ENCODE results near the gene CRTC3. TPM values are rescaled to one million over a fixed set of nuclear protein-coding genes. Genes with fewer than 3 reads are reported as not detected.
"Not testable (repeated sequence)": the region's sequence is repeated elsewhere in the genome, so short reads cannot be mapped to it uniquely, and the experiment has no call there.

The CRTC3 gene
- total RNA-seq, 2 donors from 2014 or later, result 26.4 to 32.5 TPM

GRCh38 chr15:90666135-90666909 is 136.6 kb downstream of the CRTC3 start:
- peaks cover 0 to 14% of the 10 kb centered on the region in 2 donors for H3K4me1 ChIP-seq
- no peaks in the 10 kb centered on the region for H3K36me3 ChIP-seq
- H3K4me3 ChIP-seq, result peak overlapping the region; percentile 78 to 79
- no peak for DNase-seq (ENCODE audit: low spot score)
- no peak for TF ChIP-seq CTCF (IDR thresholded peaks at IDR 0.05)
- H3K27ac ChIP-seq, result peak overlapping the region; percentile 94 to 96
- H3K9me3 ChIP-seq, result no peaks in the 10 kb centered on the region
- H3K27me3 ChIP-seq, result no peaks in the 10 kb centered on the region

- no peak overlapping the region for H3K4me3 ChIP-seq
- H3K4me1 ChIP-seq, result peaks cover 0 to 14% of the 10 kb centered on the region in 2 donors
- no peaks in the 10 kb centered on the region for H3K27me3 ChIP-seq
- no peak for DNase-seq (ENCODE audit: low spot score)
- TF ChIP-seq CTCF (IDR thresholded peaks at IDR 0.05), result no peak
- H3K9me3 ChIP-seq, result no peaks in the 10 kb centered on the region
- H3K27ac ChIP-seq, result no peak overlapping the region
- H3K36me3 ChIP-seq, result no peaks in the 10 kb centered on the region
Measured at GRCh38 chr15:90667073-90667754, 137.5 kb downstream of the CRTC3 start.

GRCh38 chr15:90667755-90668345 is 138.1 kb downstream of the CRTC3 start:
- H3K36me3 ChIP-seq; H3K27me3 ChIP-seq; H3K9me3 ChIP-seq; H3K4me3 ChIP-seq; H3K27ac ChIP-seq; DNase-seq (ENCODE audit: low spot score): not testable (repeated sequence)
- peaks cover 0 to 14% of the 10 kb centered on the region in 2 donors for H3K4me1 ChIP-seq

DNA sequence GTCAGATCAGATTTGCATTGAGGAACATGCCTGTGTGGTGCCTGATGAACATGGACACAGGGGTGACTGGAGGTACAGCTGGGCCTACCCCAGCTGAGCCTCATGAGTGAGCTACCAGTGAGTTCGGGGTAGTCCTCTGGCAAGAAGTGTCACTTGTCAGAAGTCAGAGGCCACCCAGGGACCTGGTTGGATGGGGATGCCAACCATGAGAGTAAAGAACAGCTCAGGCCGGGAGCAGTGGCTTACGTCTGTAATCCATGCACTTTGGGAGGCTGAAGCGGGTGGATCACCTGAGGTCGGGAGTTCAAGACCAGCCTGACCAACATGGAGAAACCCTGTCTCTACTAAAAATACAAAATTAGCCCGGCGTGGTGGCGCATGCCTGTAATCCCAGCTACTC is 140.9 kb downstream of the CRTC3 start:
- not testable (repeated sequence) for H3K4me1 ChIP-seq; H3K27me3 ChIP-seq; DNase-seq (ENCODE audit: low spot score); H3K36me3 ChIP-seq; H3K4me3 ChIP-seq; H3K9me3 ChIP-seq; H3K27ac ChIP-seq

- Histone ChIP-seq H3K27me3 (no peaks in the 10 kb centered on the region), H3K4me3 (no peak overlapping the region), H3K36me3 (no peaks in the 10 kb centered on the region), H3K9me3 (no peaks in the 10 kb centered on the region), H3K4me1 (peaks cover 0 to under 1% of the 10 kb centered on the region in 2 donors), H3K27ac (no peak overlapping the region)
- no peak for TF ChIP-seq CTCF (IDR thresholded peaks at IDR 0.05)
- no peak for DNase-seq (ENCODE audit: low spot score)
Measured at GRCh38 chr15:90671216-90671615, 141.5 kb downstream of the CRTC3 start.

DNA sequence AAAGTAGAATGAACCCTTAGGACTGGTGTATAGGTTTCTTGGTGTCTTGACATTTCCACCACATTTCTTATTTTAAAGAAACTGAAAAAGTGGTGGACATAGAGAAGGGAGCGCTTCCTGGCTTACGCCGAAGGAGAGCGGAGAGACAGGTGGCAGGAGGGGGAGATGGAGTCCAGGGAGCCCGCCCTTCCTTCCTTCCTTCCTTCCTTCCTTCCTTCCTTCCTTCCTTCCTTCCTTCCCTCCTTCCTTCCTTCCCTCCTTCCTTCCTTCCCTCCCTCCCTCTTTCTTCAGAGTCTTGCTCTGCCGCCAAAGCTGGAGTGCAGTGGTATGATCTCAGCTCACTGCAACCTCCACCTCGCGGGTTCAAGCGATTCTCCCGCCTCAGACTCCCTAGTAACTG is 143.6 kb downstream of the CRTC3 start:
- not testable (repeated sequence) for H3K27ac ChIP-seq; DNase-seq (ENCODE audit: low spot score); H3K36me3 ChIP-seq; H3K4me1 ChIP-seq; H3K27me3 ChIP-seq; H3K9me3 ChIP-seq; H3K4me3 ChIP-seq

- Histone ChIP-seq H3K4me1 (no peaks in the 10 kb centered on the region), H3K36me3 (no peaks in the 10 kb centered on the region), H3K4me3 (no peak overlapping the region), H3K27ac (no peak overlapping the region), H3K9me3 (no peaks in the 10 kb centered on the region), H3K27me3 (no peaks in the 10 kb centered on the region)
- TF ChIP-seq CTCF (IDR thresholded peaks at IDR 0.05), result no peak
- no peak for DNase-seq (ENCODE audit: low spot score)
Measured at GRCh38 chr15:90674476-90674875, 144.8 kb downstream of the CRTC3 start.

Data from right atrium auricular region (tissue), 2 donors.